Keratinocyte (primary cell): ENCODE measurements around the gene HECTD4. TPM values are rescaled to one million over a fixed set of nuclear protein-coding genes. Genes with fewer than 3 reads are reported as not detected.

ENCODE experiments used
- DNase-seq: peaks from one replicate; pipeline ENCODE4 v3.0.0-alpha.2; 2011; ENCODE audit warnings: low read depth, missing footprints, low spot score
- FAIRE-seq: peaks from 2 replicates; lab custom pipeline; 2011; peaks lifted over from hg19 to GRCh38; lab: Jason Lieb, UNC
- H2AFZ ChIP-seq: 2 replicates; pipeline ENCODE4 v1.6.0; 2012; ENCODE audit warnings: low read length, control low read depth, inconsistent platforms; ENCODE audit not compliant: control insufficient read depth
- H3K27ac ChIP-seq: 2 replicates; pipeline ENCODE4 v1.5.1; 2011; ENCODE audit warnings: low read length; ENCODE audit not compliant: control insufficient read depth, insufficient read depth
- H3K27me3 ChIP-seq: 3 replicates; pipeline ENCODE4 v1.6.0; 2011; ENCODE audit warnings: low read length; ENCODE audit not compliant: control insufficient read depth, insufficient read depth; ENCODE audit errors: extremely low read depth
- H3K36me3 ChIP-seq, 2 experiments: 2 replicates in 1 of 2; 3 replicates in 1 of 2; pipeline ENCODE4 v1.5.1; 2011; ENCODE audit warnings: low read length in 2 of 2, mild to moderate bottlenecking in 1 of 2; ENCODE audit not compliant: control insufficient read depth in 2 of 2, insufficient read depth in 2 of 2; ENCODE audit errors: extremely low read depth in 1 of 2
- H3K4me1 ChIP-seq: 3 replicates; pipeline ENCODE4 v1.5.1; 2011; ENCODE audit warnings: low read length; ENCODE audit not compliant: control insufficient read depth, insufficient read depth; ENCODE audit errors: extremely low read depth
- H3K4me2 ChIP-seq: 3 replicates; pipeline ENCODE4 v1.6.0; 2011; ENCODE audit warnings: low read depth, low read length; ENCODE audit not compliant: control insufficient read depth, insufficient read depth; ENCODE audit errors: extremely low read depth
- H3K4me3 ChIP-seq, 3 experiments: fragments of 200-600 bp in 1 of 3; sonication (generic) in 1 of 3; 2 replicates in 2 of 3; 3 replicates in 1 of 3; pipeline ENCODE4 v1.5.1; 2011 to 2016; ENCODE audit warnings: low read length in 3 of 3, mild to moderate bottlenecking in 3 of 3, control low read depth in 2 of 3, inconsistent platforms in 1 of 3, low read depth in 1 of 3, mixed read lengths in 1 of 3, mixed run types in 1 of 3, moderate library complexity in 1 of 3; ENCODE audit not compliant: control insufficient read depth in 2 of 3, insufficient read depth in 2 of 3; ENCODE audit errors: extremely low read depth in 1 of 3
- H3K79me2 ChIP-seq: 2 replicates; pipeline ENCODE4 v1.6.0; 2012; ENCODE audit warnings: low read length; ENCODE audit not compliant: control insufficient read depth, insufficient read depth
- H3K9ac ChIP-seq: 3 replicates; pipeline ENCODE4 v1.6.0; 2011; ENCODE audit warnings: low read length; ENCODE audit not compliant: control insufficient read depth, insufficient read depth; ENCODE audit errors: extremely low read depth
- H3K9me1 ChIP-seq: 3 replicates; pipeline ENCODE4 v1.6.0; 2011; ENCODE audit warnings: low read length; ENCODE audit not compliant: control insufficient read depth, insufficient read depth; ENCODE audit errors: extremely low read depth
- H3K9me3 ChIP-seq: 2 replicates; pipeline ENCODE4 v1.5.1; 2012; ENCODE audit warnings: low read depth, low read length; ENCODE audit not compliant: control insufficient read depth
- H4K20me1 ChIP-seq: 3 replicates; pipeline ENCODE4 v1.6.0; 2011; ENCODE audit warnings: low read length; ENCODE audit not compliant: control insufficient read depth, insufficient read depth; ENCODE audit errors: extremely low read depth
- CTCF ChIP-seq, 3 experiments: IDR thresholded peaks in 1 of 3; conservative IDR thresholded peaks in 1 of 3; optimal IDR thresholded peaks in 1 of 3; 2 replicates in 2 of 3; 3 replicates in 1 of 3; pipeline versions ENCODE3 to v1.5.1; 2011; ENCODE audit warnings: low read length in 3 of 3, mild to moderate bottlenecking in 3 of 3, moderate library complexity in 2 of 3, control low read depth in 1 of 3, inconsistent platforms in 1 of 3; ENCODE audit not compliant: insufficient read depth in 2 of 3; ENCODE audit errors: extremely low read depth in 1 of 3
- EZH2 ChIP-seq: IDR thresholded peaks from one replicate; pipeline ENCODE4 v1.6.1; 2012; ENCODE audit warnings: inconsistent platforms, mild to moderate bottlenecking, low read length, moderate library complexity
- dilution Hi-C: fragments of 300-500 bp; cut with MboI; formaldehyde crosslinking; loops from one replicate; pipeline ENCODE4 v1.7.0; 2020; ENCODE audit warnings: low sequenced_read_pairs; ENCODE audit not compliant: extremely low pct_ligation_motif_present
- polyA plus RNA-seq, 5 experiments: library from polyadenylated mRNA; depleted of rRNA in 3 of 5; stranded (reverse) in 3 of 5; stranded (forward) in 1 of 5; unstranded in 1 of 5; fragments of >200 nt; gene quantifications; 1 replicate in 1 of 5; 2 replicates in 3 of 5; 3 replicates in 1 of 5; pipeline versions ENCODE4 v1.2.1 to v1.2.3, GENCODE V29; 2011 to 2012; ENCODE audit warnings: missing spikeins in 2 of 5, low read depth in 1 of 5, low replicate concordance in 1 of 5

The HECTD4 gene
- polyA plus RNA-seq, 1 donor (not counting 4 experiments of a cell fraction or from before 2014, with no cell fraction given): 7.5 TPM

- H3K27me3 ChIP-seq: no peaks in the 10 kb centered on the region
- H3K4me3 ChIP-seq: peak overlapping the region; percentile 82 to 91 (median 86)
- dilution Hi-C loops: no loop called here
- H3K4me1 ChIP-seq: peaks cover 14% of the 10 kb centered on the region
- H3K9ac ChIP-seq: no peak overlapping the region
- DNase-seq: no peak
- FAIRE-seq: no peak
- H3K9me3 ChIP-seq: no peaks in the 10 kb centered on the region
- no peak for TF ChIP-seq CTCF (optimal IDR thresholded peaks at IDR 0.05 in 1 of 3, IDR thresholded peaks at IDR 0.05 in 1 of 3, conservative IDR thresholded peaks at IDR 0.05 in 1 of 3; ENCODE audit: extremely low read depth in 1 of 3, insufficient read depth in 2 of 3, low read length in 3 of 3)
- no peak for TF ChIP-seq EZH2
- H3K36me3 ChIP-seq: peaks cover 19 to 32% of the 10 kb centered on the region in 2 experiments
- peaks cover 6% of the 10 kb centered on the region for H4K20me1 ChIP-seq
- peaks cover 3% of the 10 kb centered on the region for H3K9me1 ChIP-seq
- H3K27ac ChIP-seq: no peak overlapping the region
- H3K79me2 ChIP-seq: peaks cover 27% of the 10 kb centered on the region
- no peak overlapping the region for H2AFZ ChIP-seq
- H3K4me2 ChIP-seq: peak overlapping the region; percentile 75
These were observed 24.6 kb upstream of the HECTD4 start for GRCh38 chr12:112406519-112407488.

GRCh38 chr12:112401903-112402498, 19.8 kb upstream of the HECTD4 start:
- H4K20me1 ChIP-seq: peaks cover 6% of the 10 kb centered on the region
- H3K9ac ChIP-seq: no peak overlapping the region
- H3K27ac ChIP-seq: no peak overlapping the region
- no peaks in the 10 kb centered on the region for H3K9me3 ChIP-seq
- no peaks in the 10 kb centered on the region for H3K27me3 ChIP-seq
- H3K9me1 ChIP-seq: peaks cover 3% of the 10 kb centered on the region
- no peak overlapping the region for H2AFZ ChIP-seq
- H3K36me3 ChIP-seq: peaks cover 13 to 22% of the 10 kb centered on the region in 2 experiments
- TF ChIP-seq CTCF (optimal IDR thresholded peaks at IDR 0.05 in 1 of 3, IDR thresholded peaks at IDR 0.05 in 1 of 3, conservative IDR thresholded peaks at IDR 0.05 in 1 of 3; ENCODE audit: extremely low read depth in 1 of 3, insufficient read depth in 2 of 3, low read length in 3 of 3) (no peak), EZH2 (no peak)
- H3K4me2 ChIP-seq: no peak overlapping the region
- dilution Hi-C loops: no loop called here
- FAIRE-seq (no peak), DNase-seq (no peak)
- peaks cover 4% of the 10 kb centered on the region for H3K79me2 ChIP-seq
- no peak overlapping the region for H3K4me3 ChIP-seq
- peaks cover under 1% of the 10 kb centered on the region for H3K4me1 ChIP-seq
